Epithelial cell of esophagus (primary cell): ENCODE measurements around the gene F2RL3.

ENCODE experiments used
- DNase-seq: peaks from one replicate; pipeline ENCODE4 v3.0.0; 2010; ENCODE audit warnings: low read depth
- H3K4me3 ChIP-seq: 2 replicates; pipeline ENCODE4 v1.5.1; 2011; ENCODE audit warnings: mild to moderate bottlenecking, low read length, control low read depth
- TF ChIP-seq, protein P1 (sequence below): IDR thresholded peaks from 2 replicates; pipeline ENCODE4 v1.5.1; 2011; ENCODE audit warnings: low read depth, mild to moderate bottlenecking, low read length, control low read depth, inconsistent platforms; ENCODE audit not compliant: insufficient read depth; ENCODE audit errors: missing control alignments

F2RL3 gene

GRCh38 chr19:16890461-16891184 is 1.8 kb downstream of the F2RL3 start:
- H3K4me3 ChIP-seq, result no peak overlapping the region
- TF ChIP-seq, protein P1, sequence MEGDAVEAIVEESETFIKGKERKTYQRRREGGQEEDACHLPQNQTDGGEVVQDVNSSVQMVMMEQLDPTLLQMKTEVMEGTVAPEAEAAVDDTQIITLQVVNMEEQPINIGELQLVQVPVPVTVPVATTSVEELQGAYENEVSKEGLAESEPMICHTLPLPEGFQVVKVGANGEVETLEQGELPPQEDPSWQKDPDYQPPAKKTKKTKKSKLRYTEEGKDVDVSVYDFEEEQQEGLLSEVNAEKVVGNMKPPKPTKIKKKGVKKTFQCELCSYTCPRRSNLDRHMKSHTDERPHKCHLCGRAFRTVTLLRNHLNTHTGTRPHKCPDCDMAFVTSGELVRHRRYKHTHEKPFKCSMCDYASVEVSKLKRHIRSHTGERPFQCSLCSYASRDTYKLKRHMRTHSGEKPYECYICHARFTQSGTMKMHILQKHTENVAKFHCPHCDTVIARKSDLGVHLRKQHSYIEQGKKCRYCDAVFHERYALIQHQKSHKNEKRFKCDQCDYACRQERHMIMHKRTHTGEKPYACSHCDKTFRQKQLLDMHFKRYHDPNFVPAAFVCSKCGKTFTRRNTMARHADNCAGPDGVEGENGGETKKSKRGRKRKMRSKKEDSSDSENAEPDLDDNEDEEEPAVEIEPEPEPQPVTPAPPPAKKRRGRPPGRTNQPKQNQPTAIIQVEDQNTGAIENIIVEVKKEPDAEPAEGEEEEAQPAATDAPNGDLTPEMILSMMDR, result no peak
- DNase-seq, result no peak

DNA sequence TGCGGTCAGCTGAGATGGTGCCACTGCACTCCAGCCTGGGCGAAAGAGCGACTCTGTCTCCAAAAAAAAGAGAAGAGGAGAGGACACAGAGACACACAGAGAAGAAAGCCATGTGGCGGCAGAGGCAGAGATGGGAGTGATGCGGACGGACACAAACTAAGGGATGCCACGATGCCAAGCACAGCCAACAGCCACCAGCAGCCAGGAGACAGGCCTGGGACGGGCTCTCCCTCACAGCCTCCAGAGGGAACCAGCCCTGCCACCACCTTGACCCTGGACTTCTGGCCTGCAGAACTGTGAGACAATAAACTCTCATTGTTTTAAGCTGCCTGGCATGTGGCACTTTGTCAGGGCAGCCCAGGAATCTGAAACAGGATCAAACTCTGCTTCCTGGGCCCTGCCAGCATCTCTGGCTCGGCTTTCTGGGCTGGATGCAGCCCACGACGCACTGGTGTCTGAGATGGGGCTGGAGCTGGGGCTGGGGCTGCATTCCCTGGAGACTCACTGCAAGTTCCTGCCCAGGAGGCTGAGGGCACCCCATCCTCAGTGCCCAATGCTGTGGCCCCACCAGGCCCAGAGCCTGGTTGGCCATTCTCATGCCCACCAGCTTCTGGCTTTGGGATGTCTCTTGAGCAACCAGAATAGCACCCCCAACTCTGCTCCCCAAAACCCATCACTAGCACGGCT is 3.0 kb downstream of the F2RL3 start:
- H3K4me3 ChIP-seq, result no peak overlapping the region
- DNase-seq, result no peak
- TF ChIP-seq, protein P1, result no peak

- H3K4me3 ChIP-seq, result no peak overlapping the region
- TF ChIP-seq, protein P1, result no peak
- DNase-seq, result no peak
Observed at GRCh38 chr19:16892436-16892835, 3.6 kb downstream of the F2RL3 start.

GRCh38 chr19:16892868-16893685 is 4.3 kb downstream of the F2RL3 start:
- no peak for DNase-seq
- no peak overlapping the region for H3K4me3 ChIP-seq
- TF ChIP-seq, protein P1, result no peak

GRCh38 chr19:16893686-16893989 is 4.8 kb downstream of the F2RL3 start:
- TF ChIP-seq, protein P1, result no peak
- no peak overlapping the region for H3K4me3 ChIP-seq
- DNase-seq, result no peak

- TF ChIP-seq, protein P1, result no peak
- DNase-seq, result no peak
- no peak overlapping the region for H3K4me3 ChIP-seq
Observed at GRCh38 chr19:16894080-16894479, 5.3 kb downstream of the F2RL3 start.
